Subcutaneous adipose tissue (tissue), 4 donors: Measurements from ENCODE around the gene MTHFD1. TPM values are rescaled to one million over a fixed set of nuclear protein-coding genes. Genes with fewer than 3 reads are reported as not detected.

Source experiments
- total RNA-seq, 4 donors: library from RNA; depleted of rRNA; stranded (reverse); fragments of >200 nt; gene quantifications; one replicate each; pipeline ENCODE4 v1.1.0, GENCODE V29; 2016
- TF ChIP-seq, protein P1 (sequence below): fragments of 450-650 bp; IDR thresholded peaks from one replicate; pipeline ENCODE4 v1.5.1; 2016; ENCODE audit warnings: low read depth, mild to moderate bottlenecking, control low read depth, antibody characterized with exemption, moderate library complexity

MTHFD1 gene
- total RNA-seq, 4 donors from 2014 or later: 80.6 to 142 (median 99.5) TPM

DNA sequence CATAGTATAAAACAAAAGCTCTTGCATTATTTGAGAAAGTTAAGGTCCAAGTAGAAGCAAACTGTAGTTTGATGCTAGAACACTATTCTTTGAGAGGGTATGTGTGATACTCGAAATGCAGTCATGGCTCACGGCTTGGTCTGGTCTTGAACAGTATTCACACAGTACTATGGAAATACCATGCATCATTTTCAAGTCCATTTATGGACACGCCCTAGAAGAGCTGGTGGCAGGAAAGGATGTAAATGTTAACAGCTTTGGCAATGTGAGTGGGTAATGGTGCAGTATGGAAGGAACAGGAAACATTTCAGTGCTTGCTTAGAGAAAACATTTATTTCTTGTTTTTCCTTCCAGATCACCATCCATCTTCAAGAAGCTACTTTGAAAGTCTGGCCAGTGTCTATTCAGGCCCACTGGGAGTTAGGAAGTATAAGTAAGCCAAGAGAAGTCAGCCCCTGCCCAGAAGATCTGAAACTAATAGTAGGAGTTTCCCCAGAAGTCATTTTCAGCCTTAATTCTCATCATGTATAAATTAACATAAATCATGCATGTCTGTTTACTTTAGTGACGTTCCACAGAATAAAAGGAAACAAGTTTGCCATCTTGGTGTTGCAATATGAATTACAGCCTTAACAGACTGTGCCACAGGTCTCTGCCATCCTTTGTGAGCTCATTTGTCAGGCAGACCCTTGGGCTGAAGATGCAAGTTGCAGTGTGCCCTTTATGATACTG, 71.4 kb downstream of the MTHFD1 start:
- TF ChIP-seq, protein P1, sequence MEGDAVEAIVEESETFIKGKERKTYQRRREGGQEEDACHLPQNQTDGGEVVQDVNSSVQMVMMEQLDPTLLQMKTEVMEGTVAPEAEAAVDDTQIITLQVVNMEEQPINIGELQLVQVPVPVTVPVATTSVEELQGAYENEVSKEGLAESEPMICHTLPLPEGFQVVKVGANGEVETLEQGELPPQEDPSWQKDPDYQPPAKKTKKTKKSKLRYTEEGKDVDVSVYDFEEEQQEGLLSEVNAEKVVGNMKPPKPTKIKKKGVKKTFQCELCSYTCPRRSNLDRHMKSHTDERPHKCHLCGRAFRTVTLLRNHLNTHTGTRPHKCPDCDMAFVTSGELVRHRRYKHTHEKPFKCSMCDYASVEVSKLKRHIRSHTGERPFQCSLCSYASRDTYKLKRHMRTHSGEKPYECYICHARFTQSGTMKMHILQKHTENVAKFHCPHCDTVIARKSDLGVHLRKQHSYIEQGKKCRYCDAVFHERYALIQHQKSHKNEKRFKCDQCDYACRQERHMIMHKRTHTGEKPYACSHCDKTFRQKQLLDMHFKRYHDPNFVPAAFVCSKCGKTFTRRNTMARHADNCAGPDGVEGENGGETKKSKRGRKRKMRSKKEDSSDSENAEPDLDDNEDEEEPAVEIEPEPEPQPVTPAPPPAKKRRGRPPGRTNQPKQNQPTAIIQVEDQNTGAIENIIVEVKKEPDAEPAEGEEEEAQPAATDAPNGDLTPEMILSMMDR: no peak

DNA sequence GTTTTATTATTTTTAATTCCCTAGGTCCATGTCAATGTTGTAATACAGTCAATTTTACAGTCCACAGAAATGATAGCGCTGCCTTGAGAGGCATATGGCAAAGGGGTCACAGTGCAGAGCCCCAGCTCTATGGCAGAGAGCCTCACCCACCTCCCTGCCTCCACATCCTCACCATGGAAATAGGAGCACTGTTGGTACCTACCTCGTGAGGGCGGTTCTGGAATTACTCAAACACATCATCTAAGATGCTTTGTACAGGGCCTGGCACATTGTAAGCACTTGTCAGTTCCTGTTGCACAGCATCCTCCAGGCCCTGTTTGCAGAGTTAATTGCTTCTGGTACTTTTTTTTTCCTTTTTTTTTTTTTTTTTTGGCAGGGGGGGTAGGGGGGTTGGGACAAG, 73.1 kb downstream of the MTHFD1 start:
- TF ChIP-seq, protein P1: no peak

DNA sequence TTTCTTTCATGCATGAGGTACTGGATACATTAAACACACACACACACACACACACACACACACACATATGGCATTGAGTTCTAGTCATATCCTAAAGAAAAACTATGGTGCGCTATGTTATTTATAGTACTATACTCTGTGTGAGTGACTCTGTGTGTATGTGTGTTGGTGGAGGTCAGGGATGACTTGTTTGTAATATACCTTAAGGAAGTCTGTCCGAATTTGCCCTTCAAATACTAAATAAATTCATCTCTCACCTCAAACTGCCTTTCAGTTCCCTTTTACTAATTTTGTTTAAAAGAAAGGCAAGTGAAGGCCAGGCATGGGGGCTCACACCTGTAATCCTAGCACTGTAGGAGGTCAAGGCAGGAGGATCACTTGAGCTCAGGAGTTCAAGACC, 75.0 kb downstream of the MTHFD1 start:
- TF ChIP-seq, protein P1: no peak

DNA sequence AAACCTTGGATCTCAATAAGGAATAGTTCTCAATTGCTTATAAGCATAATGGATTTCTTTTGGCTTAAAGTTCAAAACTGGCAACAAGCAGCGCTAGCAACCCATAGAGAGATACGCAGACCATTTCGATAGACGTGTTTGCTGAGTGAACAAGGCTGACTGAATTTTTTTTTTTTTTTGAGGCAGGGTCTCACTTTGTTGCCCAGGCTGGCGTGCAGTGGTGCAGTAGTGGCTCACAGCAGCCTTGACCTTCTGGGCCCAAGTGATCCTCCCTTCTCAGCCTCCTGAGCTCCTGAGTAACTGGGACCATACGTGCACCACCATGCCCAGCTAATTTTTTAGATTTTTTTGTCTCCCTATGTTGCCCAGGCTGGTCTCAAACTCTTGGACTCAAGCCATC, 75.7 kb downstream of the MTHFD1 start:
- TF ChIP-seq, protein P1: no peak

DNA sequence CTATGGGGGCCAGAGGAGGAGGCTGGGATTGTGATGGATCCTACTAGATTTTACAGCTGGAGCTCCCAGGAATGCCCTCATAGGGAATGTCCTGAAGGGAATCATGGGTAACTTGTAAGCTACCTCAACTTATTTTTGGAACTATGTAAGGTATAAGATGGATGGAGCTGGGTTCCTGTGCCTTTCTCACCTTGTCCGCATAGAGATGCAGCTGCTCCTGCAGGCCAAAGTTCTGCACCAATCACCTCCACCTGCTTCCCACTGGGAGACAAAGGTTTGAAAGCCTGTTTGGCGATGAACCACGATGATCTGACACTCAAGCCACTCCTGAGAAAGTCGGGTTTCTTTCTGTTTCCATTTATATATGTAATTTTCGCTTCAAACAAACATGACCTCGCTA, 76.5 kb downstream of the MTHFD1 start:
- TF ChIP-seq, protein P1: no peak

DNA sequence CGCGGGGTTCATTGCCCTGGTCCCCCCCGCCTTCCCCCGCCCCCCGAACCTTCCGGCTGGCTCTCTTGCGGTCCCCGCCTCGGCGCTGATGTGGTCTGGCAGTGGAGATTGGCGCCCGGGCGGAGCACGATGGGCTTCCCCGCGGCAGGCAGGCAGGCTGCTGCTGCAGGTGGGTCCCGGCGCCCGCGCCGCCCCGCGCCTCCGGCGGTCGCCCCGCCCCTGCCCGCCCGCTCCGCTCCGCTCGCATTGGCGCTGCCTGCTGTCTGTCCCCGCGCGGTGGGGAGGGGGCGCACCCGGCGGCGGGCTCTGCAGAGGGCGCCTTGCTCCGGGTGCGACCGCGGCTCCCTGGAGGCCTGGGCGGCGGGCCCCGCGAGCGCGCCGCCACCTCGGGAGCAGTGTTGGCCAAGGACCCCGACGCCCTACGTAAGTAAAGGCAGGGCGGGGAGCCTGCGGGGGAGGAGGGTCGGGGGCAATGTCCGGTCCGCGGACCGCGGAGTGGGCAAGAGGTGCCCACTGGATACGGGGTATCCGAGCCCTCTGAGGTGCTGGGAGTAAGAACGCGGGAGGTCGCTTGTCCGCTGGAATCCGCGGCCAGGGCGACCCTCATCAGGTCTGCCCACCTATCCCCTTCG, 77.2 kb downstream of the MTHFD1 start, which contains the start of gene AKAP5:
Gene AKAP5 (plus strand): TSS at position 309 of the 632 bp plus-strand sequence. CDS start 2,896 bp downstream, outside the sequence.
- TF ChIP-seq, protein P1: no peak

DNA sequence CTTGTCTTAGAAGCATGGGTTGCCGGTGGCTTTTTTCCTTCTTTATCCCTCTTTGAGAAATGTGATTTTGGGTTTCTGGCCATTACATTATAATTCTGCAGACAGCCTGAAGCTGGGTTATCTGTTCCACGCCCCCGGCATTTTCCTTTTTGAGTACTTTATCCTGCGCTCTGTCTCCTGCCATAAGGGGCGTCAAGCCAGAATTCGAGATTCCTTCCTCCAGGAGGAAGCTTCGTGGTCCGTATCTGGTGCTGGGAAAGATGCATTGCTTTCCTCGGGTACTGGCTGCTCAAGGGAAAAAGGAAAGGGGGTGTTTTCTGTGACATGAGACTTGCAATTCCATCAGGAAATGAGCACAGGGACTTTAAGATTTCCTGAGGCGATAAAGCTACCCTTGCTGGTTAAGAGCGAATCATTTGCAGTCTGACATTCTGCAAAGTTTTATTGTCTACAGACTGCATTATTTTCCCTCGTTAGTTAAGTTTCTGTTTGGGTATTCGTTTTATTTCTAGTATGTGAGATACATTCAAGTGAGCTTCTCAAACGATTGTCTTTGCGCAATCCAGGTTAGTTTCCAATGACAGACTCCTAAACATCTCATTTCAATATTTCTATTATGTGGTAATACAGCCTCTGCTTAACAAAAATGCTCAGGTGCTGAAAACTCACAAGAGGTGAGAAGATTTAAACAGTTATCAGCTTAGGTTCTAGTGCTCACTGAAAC, 77.8 kb downstream of the MTHFD1 start:
- TF ChIP-seq, protein P1: no peak
